Testis (tissue), 2 donors: ENCODE data around the gene COX19.

Experiments used
- POLR2A ChIP-seq: fragments of 450-650 bp; IDR thresholded peaks from one replicate; pipeline ENCODE4 v1.6.1; 2017; ENCODE audit warnings: antibody characterized with exemption, mild to moderate bottlenecking, moderate library complexity
- TF ChIP-seq, protein P1 (sequence below), 3 experiments: fragments of 450-650 bp in 2 of 3; fragments of 200-600 bp in 1 of 3; sonication (generic) in 1 of 3; IDR thresholded peaks; one replicate each; pipeline ENCODE4 v1.5.1; 2016 to 2019; ENCODE audit warnings: antibody characterized with exemption in 3 of 3, mild to moderate bottlenecking in 2 of 3, moderate library complexity in 1 of 3

DNA sequence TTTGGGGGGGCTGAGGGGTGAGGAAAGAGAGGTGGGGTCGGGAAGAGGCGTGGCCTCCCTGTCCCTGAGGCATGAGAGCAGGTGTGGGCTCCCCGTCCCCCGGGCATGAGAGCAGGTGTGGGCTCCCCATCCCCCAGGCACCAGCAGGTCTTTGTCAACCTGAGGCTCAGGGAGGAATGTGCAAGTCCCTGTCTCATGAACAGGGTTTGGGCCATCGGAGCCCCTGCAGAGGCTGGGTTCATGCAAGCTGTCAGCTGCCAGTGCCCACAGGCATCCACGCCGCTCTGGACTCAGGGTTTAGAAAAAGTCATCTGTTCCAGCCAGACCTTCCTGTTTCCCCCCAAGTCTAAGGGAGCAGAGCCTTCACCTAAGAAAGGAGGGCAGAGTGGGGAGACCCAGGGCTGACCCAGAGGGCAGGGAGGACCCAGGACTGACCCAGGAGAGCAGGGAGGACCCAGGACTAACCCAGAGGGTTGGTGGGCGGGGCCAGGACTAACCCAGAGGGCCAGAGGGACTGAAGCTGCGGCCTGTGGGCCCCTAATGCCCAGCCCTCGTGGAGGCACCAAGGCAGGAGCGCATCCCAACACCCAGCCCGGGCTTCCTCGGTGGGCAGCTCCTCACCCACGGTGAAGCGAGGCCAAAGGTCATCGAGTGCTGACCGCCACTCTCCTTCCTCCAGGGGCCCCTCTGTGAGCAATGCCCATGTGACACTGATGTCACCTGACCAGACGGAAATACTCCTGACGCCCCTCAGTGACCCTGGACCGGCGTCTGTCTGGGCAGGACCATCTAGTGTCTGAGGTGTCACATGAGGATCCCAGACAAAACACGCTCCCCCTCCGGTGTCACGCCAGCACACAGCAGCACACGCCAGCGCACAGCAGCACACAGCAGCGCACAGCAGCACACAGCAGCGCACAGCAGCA, 40.1 kb upstream of the COX19 start:
- TF ChIP-seq, protein P1, sequence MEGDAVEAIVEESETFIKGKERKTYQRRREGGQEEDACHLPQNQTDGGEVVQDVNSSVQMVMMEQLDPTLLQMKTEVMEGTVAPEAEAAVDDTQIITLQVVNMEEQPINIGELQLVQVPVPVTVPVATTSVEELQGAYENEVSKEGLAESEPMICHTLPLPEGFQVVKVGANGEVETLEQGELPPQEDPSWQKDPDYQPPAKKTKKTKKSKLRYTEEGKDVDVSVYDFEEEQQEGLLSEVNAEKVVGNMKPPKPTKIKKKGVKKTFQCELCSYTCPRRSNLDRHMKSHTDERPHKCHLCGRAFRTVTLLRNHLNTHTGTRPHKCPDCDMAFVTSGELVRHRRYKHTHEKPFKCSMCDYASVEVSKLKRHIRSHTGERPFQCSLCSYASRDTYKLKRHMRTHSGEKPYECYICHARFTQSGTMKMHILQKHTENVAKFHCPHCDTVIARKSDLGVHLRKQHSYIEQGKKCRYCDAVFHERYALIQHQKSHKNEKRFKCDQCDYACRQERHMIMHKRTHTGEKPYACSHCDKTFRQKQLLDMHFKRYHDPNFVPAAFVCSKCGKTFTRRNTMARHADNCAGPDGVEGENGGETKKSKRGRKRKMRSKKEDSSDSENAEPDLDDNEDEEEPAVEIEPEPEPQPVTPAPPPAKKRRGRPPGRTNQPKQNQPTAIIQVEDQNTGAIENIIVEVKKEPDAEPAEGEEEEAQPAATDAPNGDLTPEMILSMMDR (IDR thresholded peaks at IDR 0.05), result no peak
- no peak for TF ChIP-seq POLR2A
